DOHH2 (cell line): Measurements from ENCODE around the gene DNPH1.

Experiments
- H3F3A ChIP-seq: fragments of 200-600 bp; sonication (generic), shearing (Covaris generic); 2 replicates; pipeline ENCODE4 v1.6.0; 2016; ENCODE audit warnings: antibody characterized with exemption, mild to moderate bottlenecking; ENCODE audit not compliant: control insufficient read depth, insufficient read depth
- H3K27ac ChIP-seq: fragments of 200-600 bp; sonication (generic); 2 replicates; pipeline ENCODE4 v1.5.1; 2014; ENCODE audit warnings: low read depth, mild to moderate bottlenecking, low read length, moderate library complexity
- H3K27me3 ChIP-seq: fragments of 200-600 bp; sonication (generic); 2 replicates; pipeline ENCODE4 v1.6.1; 2014; ENCODE audit warnings: mild to moderate bottlenecking, low read length, mixed read lengths; ENCODE audit not compliant: control insufficient read depth
- H3K36me3 ChIP-seq: fragments of 200-600 bp; sonication (generic); 2 replicates; pipeline ENCODE4 v1.6.1; 2014; ENCODE audit warnings: mild to moderate bottlenecking, low read length, moderate library complexity, mixed read lengths; ENCODE audit not compliant: control insufficient read depth
- H3K4me1 ChIP-seq: fragments of 200-600 bp; sonication (generic); 2 replicates; pipeline ENCODE4 v1.6.1; 2014; ENCODE audit warnings: mild to moderate bottlenecking, low read length, mixed read lengths; ENCODE audit not compliant: control insufficient read depth
- H3K4me2 ChIP-seq: fragments of 200-600 bp; sonication (generic); 2 replicates; pipeline ENCODE4 v1.6.0; 2014; ENCODE audit warnings: mild to moderate bottlenecking, low read length, moderate library complexity
- H3K4me3 ChIP-seq: fragments of 200-600 bp; sonication (generic); 2 replicates; pipeline ENCODE4 v1.5.1; 2014; ENCODE audit warnings: mild to moderate bottlenecking, low read length, mixed read lengths
- H3K79me2 ChIP-seq: fragments of 200-600 bp; sonication (generic); 2 replicates; pipeline ENCODE4 v1.6.1; 2014; ENCODE audit warnings: mild to moderate bottlenecking, low read length, mixed read lengths; ENCODE audit not compliant: control insufficient read depth
- H3K9me2 ChIP-seq: fragments of 200-600 bp; sonication (generic); replicated peaks from 2 replicates; pipeline ENCODE4 v1.6.1; 2014; ENCODE audit warnings: mild to moderate bottlenecking, low read length, mixed read lengths; ENCODE audit not compliant: control insufficient read depth
- H3K9me3 ChIP-seq: fragments of 200-600 bp; sonication (generic); 2 replicates; pipeline ENCODE4 v1.6.1; 2014; ENCODE audit warnings: antibody characterized with exemption, low read length, mixed read lengths; ENCODE audit not compliant: control insufficient read depth, insufficient read depth
- H4K20me1 ChIP-seq: fragments of 200-600 bp; sonication (generic); 2 replicates; pipeline ENCODE4 v1.6.0; 2014; ENCODE audit warnings: low read depth, mild to moderate bottlenecking, antibody characterized with exemption, low read length, moderate library complexity; ENCODE audit not compliant: control insufficient read depth, insufficient read depth
- EZH2phosphoT487 ChIP-seq: fragments of 200-600 bp; sonication (generic); IDR thresholded peaks from 2 replicates; pipeline ENCODE4 v1.6.1; 2017; ENCODE audit warnings: borderline replicate concordance, mild to moderate bottlenecking, antibody characterized with exemption, low read length, moderate library complexity, mixed read lengths
- TF ChIP-seq, protein P1 (sequence below): fragments of 200-600 bp; sonication (generic); IDR thresholded peaks from one replicate; pipeline ENCODE4 v1.5.1; 2014; ENCODE audit warnings: antibody characterized with exemption, mild to moderate bottlenecking, low read depth, low read length; ENCODE audit not compliant: poor library complexity, severe bottlenecking

The DNPH1 gene

GRCh38 chr6:43222418-43223059 is 6.7 kb downstream of the DNPH1 start:
- peaks cover 10% of the 10 kb centered on the region; the same call in 1 of the 2 replicates for H3F3A ChIP-seq
- H3K36me3 ChIP-seq = peaks cover 55% of the 10 kb centered on the region
- H3K27me3 ChIP-seq = no peaks in the 10 kb centered on the region
- TF ChIP-seq, protein P1, sequence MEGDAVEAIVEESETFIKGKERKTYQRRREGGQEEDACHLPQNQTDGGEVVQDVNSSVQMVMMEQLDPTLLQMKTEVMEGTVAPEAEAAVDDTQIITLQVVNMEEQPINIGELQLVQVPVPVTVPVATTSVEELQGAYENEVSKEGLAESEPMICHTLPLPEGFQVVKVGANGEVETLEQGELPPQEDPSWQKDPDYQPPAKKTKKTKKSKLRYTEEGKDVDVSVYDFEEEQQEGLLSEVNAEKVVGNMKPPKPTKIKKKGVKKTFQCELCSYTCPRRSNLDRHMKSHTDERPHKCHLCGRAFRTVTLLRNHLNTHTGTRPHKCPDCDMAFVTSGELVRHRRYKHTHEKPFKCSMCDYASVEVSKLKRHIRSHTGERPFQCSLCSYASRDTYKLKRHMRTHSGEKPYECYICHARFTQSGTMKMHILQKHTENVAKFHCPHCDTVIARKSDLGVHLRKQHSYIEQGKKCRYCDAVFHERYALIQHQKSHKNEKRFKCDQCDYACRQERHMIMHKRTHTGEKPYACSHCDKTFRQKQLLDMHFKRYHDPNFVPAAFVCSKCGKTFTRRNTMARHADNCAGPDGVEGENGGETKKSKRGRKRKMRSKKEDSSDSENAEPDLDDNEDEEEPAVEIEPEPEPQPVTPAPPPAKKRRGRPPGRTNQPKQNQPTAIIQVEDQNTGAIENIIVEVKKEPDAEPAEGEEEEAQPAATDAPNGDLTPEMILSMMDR = no peak
- no peak for TF ChIP-seq EZH2phosphoT487
- H3K9me3 ChIP-seq = no peaks in the 10 kb centered on the region
- H4K20me1 ChIP-seq = no peaks in the 10 kb centered on the region
- no peak overlapping the region for H3K27ac ChIP-seq
- H3K79me2 ChIP-seq = peaks cover 29% of the 10 kb centered on the region
- H3K9me2 ChIP-seq = no peaks in the 10 kb centered on the region
- H3K4me2 ChIP-seq = 0 out of 2 replicates have a peak overlapping the region, but pooled peaks have one; percentile 85
- no peak overlapping the region for H3K4me3 ChIP-seq
- H3K4me1 ChIP-seq = peaks cover 41% of the 10 kb centered on the region

DNA sequence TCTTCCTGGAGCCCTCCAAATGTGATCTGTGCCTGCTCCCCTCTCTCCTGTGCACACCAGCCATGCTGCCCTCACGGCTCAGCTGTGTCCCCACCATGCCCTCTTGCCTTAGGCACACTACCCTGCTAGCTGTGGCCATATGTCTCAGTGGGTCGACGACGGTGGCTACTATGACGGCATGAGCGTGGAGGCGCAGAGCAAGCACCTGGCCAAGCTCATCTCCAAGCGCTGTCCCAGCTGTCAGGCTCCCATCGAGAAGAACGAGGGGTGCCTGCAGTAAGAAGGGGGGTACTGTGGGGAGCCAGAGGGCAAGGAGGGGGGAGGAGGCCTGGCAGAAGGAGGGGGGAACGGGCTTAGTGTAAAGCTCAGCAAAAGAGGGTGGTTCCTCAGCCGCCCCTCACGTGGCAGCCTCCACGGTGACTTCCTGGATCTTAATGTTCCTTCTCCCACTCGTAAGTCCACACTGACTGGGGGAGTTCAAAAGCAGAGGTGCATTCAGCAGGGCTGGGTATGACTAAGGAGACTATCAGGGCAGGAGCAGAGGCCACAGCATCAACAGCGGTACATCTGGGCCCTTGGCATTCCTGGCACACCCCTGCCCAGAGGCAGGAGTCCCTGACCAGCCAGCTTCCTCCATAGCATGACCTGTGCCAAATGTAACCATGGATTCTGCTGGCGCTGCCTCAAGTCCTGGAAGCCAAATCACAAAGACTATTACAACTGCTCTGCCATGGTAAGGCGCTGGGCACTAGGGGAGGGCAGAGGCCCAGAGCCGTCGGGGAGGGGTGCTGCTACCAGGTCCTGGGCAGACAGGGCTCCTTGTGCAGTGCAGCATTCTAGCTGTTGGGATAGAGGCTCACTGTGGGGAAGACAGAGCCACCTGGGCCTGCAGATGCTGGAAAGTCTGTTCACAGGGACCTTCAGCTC is 8.0 kb downstream of the DNPH1 start:
- H3K79me2 ChIP-seq = peaks cover 18% of the 10 kb centered on the region
- no peaks in the 10 kb centered on the region for H3K9me3 ChIP-seq
- H3K27ac ChIP-seq = no peak overlapping the region
- no peak overlapping the region for H3K4me2 ChIP-seq
- no peak for TF ChIP-seq EZH2phosphoT487
- TF ChIP-seq, protein P1 = no peak
- peaks cover 12% of the 10 kb centered on the region; the same call in 1 of the 2 replicates for H3F3A ChIP-seq
- no peak overlapping the region for H3K4me3 ChIP-seq
- no peaks in the 10 kb centered on the region for H4K20me1 ChIP-seq
- peaks cover 55% of the 10 kb centered on the region for H3K36me3 ChIP-seq
- peaks cover 32% of the 10 kb centered on the region for H3K4me1 ChIP-seq
- no peaks in the 10 kb centered on the region for H3K9me2 ChIP-seq
- H3K27me3 ChIP-seq = no peaks in the 10 kb centered on the region

GRCh38 chr6:43220439-43220951 is 8.8 kb downstream of the DNPH1 start:
- H3K4me1 ChIP-seq = peaks cover 24% of the 10 kb centered on the region
- TF ChIP-seq, protein P1 = no peak
- TF ChIP-seq EZH2phosphoT487 = no peak
- H3K36me3 ChIP-seq = peaks cover 55% of the 10 kb centered on the region
- H3F3A ChIP-seq = peaks cover 11% of the 10 kb centered on the region; the same call in 1 of the 2 replicates
- no peaks in the 10 kb centered on the region for H3K9me3 ChIP-seq
- H3K27ac ChIP-seq = no peak overlapping the region
- H3K79me2 ChIP-seq = peaks cover 11% of the 10 kb centered on the region
- H3K9me2 ChIP-seq = no peaks in the 10 kb centered on the region
- no peaks in the 10 kb centered on the region for H3K27me3 ChIP-seq
- no peak overlapping the region for H3K4me3 ChIP-seq
- no peak overlapping the region for H3K4me2 ChIP-seq
- H4K20me1 ChIP-seq = no peaks in the 10 kb centered on the region
